SIG-M5 treated with dmso at 0.1 percent for 504 hours (cell line): ENCODE data around the gene NTN3.

Source experiments
- DNase-seq: peaks from one replicate; lab custom pipeline; 2025; ENCODE audit not compliant: unreplicated experiment; lab: John Stamatoyannopoulos, UW

The NTN3 gene

GRCh38 chr16:2496223-2497115 is 25.4 kb downstream of the NTN3 start:
- no peak for DNase-seq

GRCh38 chr16:2497116-2497630 is 26.1 kb downstream of the NTN3 start:
- no peak for DNase-seq

- DNase-seq = no peak
These were observed 26.8 kb downstream of the NTN3 start for GRCh38 chr16:2497695-2498484.

GRCh38 chr16:2498531-2499253 is 27.6 kb downstream of the NTN3 start:
- DNase-seq = no peak

GRCh38 chr16:2499454-2499853 is 28.4 kb downstream of the NTN3 start:
- no peak for DNase-seq

GRCh38 chr16:2499890-2500429 is 28.9 kb downstream of the NTN3 start:
- no peak for DNase-seq

- no peak for DNase-seq
These were observed 29.4 kb downstream of the NTN3 start for GRCh38 chr16:2500430-2500917.

GRCh38 chr16:2500918-2501750 is 30.0 kb downstream of the NTN3 start:
- DNase-seq = peak; percentile 53

- DNase-seq = no peak
These were observed 31.1 kb downstream of the NTN3 start for GRCh38 chr16:2501946-2502895.

GRCh38 chr16:2505695-2506094 is 34.6 kb downstream of the NTN3 start:
- DNase-seq = no peak

GRCh38 chr16:2507052-2507659 is 36.1 kb downstream of the NTN3 start:
- no peak for DNase-seq

- no peak for DNase-seq
These were observed 36.6 kb downstream of the NTN3 start for GRCh38 chr16:2507665-2508064.

GRCh38 chr16:2508722-2509400 is 37.8 kb downstream of the NTN3 start:
- no peak for DNase-seq

- DNase-seq = no peak
These were observed 40.2 kb downstream of the NTN3 start for GRCh38 chr16:2511128-2511800.

- no peak for DNase-seq
These were observed 41.1 kb downstream of the NTN3 start for GRCh38 chr16:2511996-2512734.

GRCh38 chr16:2512735-2513404 is 41.8 kb downstream of the NTN3 start:
- DNase-seq = no peak
